Lower leg skin (tissue), 3 donors: ENCODE data around the gene MAP3K14.

Source experiments
- CTCF ChIP-seq, 3 donors: fragments of 450-650 bp; IDR thresholded peaks; one replicate each; pipeline ENCODE4 v1.5.1; 2016; ENCODE audit warnings: antibody characterized with exemption in 3 of 3, mild to moderate bottlenecking in 3 of 3, moderate library complexity in 2 of 3
- POLR2A ChIP-seq, 2 donors: fragments of 450-650 bp; IDR thresholded peaks; one replicate each; pipeline ENCODE4 v1.6.1; 2016 to 2017; ENCODE audit warnings: antibody characterized with exemption in 2 of 2, mild to moderate bottlenecking in 1 of 2, moderate library complexity in 1 of 2

GRCh38 chr17:45233423-45233924 is 83.3 kb downstream of the MAP3K14 start:
- no peak for TF ChIP-seq CTCF (IDR thresholded peaks at IDR 0.05)
- TF ChIP-seq POLR2A (IDR thresholded peaks at IDR 0.05) = no peak
